Esophagus squamous epithelium (tissue), 4 donors: ENCODE results near the gene SPAG17.

Source experiments
- POLR2A ChIP-seq, 4 donors: fragments of 450-650 bp; IDR thresholded peaks; one replicate each; pipeline ENCODE4 v1.6.1; 2017; ENCODE audit warnings: antibody characterized with exemption in 4 of 4, mild to moderate bottlenecking in 4 of 4, moderate library complexity in 3 of 4
- TF ChIP-seq, protein P1 (sequence below), 6 experiments: fragments of 450-650 bp in 4 of 6; fragments of 200-600 bp in 2 of 6; sonication (generic) in 2 of 6; IDR thresholded peaks; one replicate each; pipeline ENCODE4 v1.5.1; 2016 to 2019; ENCODE audit warnings: antibody characterized with exemption in 6 of 6, mild to moderate bottlenecking in 4 of 6, moderate library complexity in 4 of 6

DNA sequence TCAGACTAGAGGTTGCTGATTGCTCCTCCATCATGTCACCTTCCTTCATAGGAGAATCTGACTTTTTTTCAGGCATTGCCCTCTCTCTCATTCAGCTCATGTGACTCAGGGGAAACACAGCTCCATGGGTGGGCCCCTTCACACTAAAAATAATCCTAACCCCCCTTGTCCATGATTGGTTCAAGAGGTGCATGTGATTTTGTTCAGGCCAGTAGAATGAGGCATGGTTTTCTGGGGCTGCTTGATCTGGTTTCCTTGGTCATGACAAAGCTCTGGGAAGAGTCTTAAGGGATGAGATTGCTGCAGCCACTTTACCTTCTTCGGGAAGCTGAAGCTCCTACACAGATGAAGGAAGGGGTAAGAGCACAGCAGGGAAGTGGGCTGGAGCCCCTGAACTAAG, 56.3 kb downstream of the SPAG17 start:
- TF ChIP-seq, protein P1, sequence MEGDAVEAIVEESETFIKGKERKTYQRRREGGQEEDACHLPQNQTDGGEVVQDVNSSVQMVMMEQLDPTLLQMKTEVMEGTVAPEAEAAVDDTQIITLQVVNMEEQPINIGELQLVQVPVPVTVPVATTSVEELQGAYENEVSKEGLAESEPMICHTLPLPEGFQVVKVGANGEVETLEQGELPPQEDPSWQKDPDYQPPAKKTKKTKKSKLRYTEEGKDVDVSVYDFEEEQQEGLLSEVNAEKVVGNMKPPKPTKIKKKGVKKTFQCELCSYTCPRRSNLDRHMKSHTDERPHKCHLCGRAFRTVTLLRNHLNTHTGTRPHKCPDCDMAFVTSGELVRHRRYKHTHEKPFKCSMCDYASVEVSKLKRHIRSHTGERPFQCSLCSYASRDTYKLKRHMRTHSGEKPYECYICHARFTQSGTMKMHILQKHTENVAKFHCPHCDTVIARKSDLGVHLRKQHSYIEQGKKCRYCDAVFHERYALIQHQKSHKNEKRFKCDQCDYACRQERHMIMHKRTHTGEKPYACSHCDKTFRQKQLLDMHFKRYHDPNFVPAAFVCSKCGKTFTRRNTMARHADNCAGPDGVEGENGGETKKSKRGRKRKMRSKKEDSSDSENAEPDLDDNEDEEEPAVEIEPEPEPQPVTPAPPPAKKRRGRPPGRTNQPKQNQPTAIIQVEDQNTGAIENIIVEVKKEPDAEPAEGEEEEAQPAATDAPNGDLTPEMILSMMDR (IDR thresholded peaks at IDR 0.05) = no peak
- no peak for TF ChIP-seq POLR2A (IDR thresholded peaks at IDR 0.05)
